CD4-positive, alpha-beta T cell treated with Interleukin-2 at 100 ng/mL for 4 hours (primary cell): ENCODE results near the gene MRPS6.

ENCODE experiments used
- DNase-seq: peaks from one replicate; pipeline ENCODE4 v3.0.0-alpha.2; 2020; ENCODE audit warnings: low spot score

MRPS6 gene

GRCh38 chr21:34180407-34180806 lies 107.0 kb downstream of the MRPS6 start:
- DNase-seq, result no peak

- no peak for DNase-seq
Observed at GRCh38 chr21:34180826-34181359, 107.5 kb downstream of the MRPS6 start.

GRCh38 chr21:34181431-34182039 lies 108.2 kb downstream of the MRPS6 start:
- DNase-seq, result no peak

- no peak for DNase-seq
Observed at GRCh38 chr21:34182436-34182835, 109.1 kb downstream of the MRPS6 start.

GRCh38 chr21:34183331-34183928 lies 110.1 kb downstream of the MRPS6 start:
- no peak for DNase-seq

- DNase-seq, result no peak
Observed at GRCh38 chr21:34184232-34184631, 110.9 kb downstream of the MRPS6 start.

- no peak for DNase-seq
Observed at GRCh38 chr21:34185026-34185750, 111.8 kb downstream of the MRPS6 start.

GRCh38 chr21:34186109-34186719 lies 112.8 kb downstream of the MRPS6 start:
- no peak for DNase-seq

GRCh38 chr21:34187935-34188334 lies 114.6 kb downstream of the MRPS6 start:
- no peak for DNase-seq

- DNase-seq, result no peak
Observed at GRCh38 chr21:34189506-34189905, 116.1 kb downstream of the MRPS6 start.

GRCh38 chr21:34190576-34191321 lies 117.4 kb downstream of the MRPS6 start:
- no peak for DNase-seq

GRCh38 chr21:34191876-34192275 lies 118.5 kb downstream of the MRPS6 start:
- no peak for DNase-seq
